G401.6 (cell line): Measurements from ENCODE around the gene TBX21.

Experiments
- FAIRE-seq: peaks from 2 replicates; lab custom pipeline; 2012; peaks lifted over from hg19 to GRCh38; lab: Jason Lieb, UNC

Gene TBX21

DNA sequence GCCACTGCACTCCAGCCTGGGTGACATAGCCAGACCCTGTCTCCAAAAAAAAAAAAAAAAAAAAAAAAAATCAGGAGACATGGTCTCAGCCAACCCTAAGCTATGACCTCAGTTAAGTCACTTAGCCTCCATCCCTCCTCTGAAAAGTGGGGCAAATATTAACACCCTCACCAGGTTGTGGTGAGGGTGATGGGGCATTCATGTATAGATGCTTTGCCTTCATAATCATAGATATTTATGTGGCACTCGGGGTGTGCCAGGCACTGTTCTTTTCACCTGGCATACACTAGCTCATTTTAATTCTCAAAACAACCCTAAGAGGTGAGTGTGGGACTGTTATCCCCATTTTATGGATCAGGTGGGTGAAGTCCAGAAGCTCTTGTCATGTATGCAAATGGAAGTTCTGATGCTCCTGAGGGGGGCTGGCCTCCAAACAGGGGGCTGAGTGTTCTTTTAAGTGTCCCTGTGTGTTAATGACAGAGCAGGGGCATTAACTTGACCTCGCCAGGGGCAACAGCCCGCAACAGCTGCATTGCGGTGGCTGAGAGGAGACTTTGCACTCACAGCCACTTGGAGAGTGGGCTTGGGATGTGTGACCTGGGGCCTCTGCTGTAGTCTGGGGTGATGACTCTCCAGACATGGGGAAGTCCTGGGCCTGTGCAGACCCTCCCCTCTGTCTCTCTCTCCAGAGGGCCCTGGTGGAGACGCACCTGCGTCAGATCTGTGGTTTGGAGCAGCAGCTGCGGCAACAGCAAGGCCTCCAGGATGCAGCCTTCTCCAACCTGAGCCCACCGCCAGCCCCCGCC, 34.9 kb upstream of the TBX21 start:
- FAIRE-seq: no peak

DNA sequence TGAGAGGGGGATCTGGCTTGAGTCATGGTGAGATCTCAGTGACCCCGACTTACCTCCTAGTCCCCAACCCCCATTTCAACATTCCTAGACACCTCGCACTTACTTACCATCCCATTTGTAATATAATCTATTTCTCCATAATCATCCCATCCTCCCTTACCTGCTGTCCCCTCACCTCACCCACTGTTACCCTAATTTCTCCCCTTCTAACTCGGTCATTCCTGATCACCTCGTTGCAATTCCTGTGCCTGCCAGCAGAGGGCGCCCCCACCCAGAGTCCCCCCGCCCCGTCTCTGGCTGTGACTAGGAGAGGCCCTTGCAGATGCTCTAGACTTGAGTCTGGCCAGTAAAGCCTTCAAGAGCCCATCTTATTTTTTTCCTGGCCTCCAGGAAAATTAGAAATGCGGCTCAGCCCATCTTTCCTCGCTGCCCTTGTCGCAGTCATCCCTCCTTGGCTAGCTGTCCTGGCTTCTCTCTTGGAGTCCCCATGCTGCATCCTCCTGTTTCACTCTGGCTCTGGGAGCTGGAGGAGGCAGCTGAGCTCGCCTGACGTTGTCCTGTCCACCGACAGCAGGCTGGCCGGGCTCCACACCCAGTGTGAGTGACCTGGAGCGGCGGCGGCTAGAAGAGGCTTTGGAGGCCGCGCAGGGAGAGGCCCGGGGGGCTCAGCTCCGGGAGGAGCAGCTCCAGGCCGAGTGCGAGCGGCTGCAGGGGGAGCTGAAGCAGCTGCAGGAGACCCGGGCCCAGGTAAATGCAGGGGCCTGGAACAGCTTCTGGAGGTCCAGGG, 34.1 kb upstream of the TBX21 start:
- no peak for FAIRE-seq

DNA sequence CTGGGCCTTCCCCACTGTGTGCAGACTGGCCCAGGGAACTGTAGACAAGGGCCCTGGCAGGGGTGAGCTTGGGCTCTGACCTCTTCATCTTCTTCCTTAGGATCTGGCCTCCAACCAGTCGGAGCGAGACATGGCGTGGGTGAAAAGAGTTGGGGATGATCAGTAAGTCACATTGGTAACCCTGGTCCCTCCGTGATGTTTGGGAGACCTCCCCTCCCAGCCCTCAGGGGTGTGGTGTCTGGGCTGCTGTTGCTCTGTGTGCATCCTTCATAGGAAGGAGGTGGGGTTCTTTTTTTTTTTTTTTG, 33.5 kb upstream of the TBX21 start:
- no peak for FAIRE-seq

DNA sequence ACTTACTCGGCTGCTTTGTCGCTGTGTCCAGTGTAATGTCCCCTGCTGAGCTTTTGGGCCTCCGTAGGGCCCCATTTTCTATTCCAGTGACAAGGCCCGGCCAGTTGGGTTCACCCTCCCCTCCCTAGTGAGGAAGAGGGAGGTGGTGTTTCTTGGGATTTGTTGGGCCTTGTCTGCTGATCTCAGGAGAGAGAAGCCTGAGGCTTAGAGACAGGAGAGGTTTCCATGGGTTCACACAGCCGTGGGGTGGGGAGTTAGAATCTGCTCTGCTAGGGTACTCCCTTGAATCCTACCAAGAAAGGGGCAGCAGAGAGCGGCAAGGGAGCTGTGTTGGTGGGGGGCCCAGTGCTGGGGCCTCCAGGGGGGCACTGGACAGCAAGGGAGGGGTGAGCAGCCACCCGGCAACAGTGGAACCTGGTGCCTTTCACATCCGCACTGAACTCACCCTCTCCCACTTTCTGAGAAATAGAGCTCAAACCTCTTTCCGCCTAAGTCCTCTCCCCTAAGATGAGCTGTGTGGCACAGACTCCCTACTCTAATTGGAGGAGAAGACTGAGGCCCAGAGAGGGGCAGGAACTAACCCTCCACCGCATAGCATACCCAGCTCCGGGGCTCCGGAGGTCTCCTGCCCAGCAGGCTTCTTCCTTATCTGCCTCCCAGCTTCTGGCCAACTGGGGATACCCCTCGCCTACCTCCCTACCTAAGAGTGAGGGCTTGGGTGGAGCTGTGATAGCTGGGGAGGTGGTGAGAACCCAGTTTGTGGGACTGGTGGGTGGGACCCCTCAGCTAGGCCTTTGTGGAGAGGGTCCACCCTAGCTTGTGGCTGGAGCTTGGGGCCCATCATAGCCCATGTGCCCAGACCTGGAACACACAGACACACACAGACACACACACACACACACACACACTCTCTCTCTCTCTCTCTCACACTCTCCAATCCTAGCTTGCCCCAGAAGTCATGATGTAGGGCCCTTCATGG, 32.3 kb upstream of the TBX21 start:
- FAIRE-seq: no peak

DNA sequence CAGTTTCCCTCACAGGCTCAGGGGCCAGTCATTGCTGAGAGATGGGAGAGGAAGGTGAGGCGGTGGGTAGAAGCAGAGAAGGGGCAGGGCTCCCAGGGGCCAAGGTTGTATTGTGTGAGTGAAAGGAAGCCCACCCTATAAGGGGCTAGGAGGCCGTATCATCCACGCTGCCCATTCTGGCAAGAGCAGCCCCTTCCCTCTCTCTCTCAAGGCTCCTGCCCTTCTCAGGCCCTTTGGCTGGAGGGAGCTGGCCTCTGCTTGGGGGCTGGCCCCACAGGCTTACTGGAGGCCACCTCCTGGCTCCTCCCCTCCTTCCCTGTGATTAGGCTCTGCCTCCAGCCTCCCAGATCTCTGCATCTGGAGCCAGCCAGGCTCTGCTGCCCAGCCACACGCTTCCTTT, 31.4 kb upstream of the TBX21 start:
- no peak for FAIRE-seq

DNA sequence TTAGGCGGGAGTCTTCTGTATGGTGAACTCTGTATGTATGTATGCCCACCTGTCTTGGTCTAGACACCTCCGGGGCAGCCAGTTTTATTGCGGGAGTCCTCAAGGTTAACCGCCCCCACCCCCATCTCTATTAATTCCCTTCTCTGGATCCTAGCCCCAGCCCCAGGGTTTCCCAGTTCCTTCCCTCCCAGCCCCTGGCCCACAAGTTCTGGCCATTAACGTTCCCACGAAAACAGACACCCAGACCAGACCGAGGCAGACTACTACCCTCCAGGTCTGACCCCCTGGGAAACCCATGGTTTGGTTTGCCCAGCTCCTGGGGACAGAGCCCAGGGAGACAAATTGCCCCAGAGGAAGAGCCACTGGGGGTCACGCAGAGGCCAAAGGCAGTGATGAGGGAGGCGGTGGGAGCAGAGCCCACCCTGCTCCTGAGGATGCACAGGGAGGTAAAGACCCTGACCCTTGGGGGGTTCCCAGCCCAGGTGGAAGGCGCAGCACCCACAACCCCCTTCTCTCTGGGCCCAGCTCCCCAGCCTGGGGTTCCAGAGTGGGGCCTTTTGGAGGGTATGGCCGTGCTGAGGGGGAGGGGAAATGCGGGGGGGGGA, 30.5 kb upstream of the TBX21 start:
- no peak for FAIRE-seq

DNA sequence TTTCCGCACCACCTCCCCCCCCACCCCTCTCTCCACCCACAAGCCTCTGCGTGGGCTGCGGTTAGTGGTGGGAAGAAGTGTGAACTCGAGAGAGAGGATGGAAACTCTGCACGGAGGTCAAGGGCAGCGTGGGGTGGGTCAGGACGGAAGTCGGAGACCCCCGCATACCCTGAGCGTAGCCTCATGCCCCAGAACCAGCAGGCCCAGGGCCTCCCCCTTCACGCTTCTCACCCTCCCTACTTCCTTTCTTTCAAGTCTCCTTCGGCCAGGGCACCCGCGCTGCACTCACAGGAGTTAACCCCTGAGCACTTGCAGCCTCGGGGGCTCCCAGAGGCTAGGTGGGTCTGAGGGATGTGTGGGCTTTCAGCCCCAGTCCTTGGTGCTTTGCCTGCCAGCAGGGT, 29.8 kb upstream of the TBX21 start:
- no peak for FAIRE-seq

DNA sequence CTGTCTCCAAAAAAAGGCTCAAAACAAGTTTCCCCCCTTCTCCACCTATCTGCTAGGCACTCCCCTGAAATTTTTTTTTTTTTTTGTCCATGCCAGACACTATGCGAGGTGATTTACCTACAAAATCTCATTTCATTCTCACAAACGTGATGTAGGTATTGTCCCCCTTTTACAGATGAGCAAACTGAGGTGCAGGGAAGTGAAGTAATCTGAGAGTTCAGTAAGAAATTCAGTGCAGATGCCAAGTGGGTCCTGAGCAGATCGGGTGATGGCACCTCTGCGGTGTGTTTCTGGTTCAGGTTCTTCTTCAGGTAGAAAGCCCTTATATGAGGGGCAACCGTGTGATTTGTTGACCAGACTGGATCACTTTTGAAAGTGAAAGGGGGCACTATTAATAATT, 29.4 kb upstream of the TBX21 start:
- no peak for FAIRE-seq

DNA sequence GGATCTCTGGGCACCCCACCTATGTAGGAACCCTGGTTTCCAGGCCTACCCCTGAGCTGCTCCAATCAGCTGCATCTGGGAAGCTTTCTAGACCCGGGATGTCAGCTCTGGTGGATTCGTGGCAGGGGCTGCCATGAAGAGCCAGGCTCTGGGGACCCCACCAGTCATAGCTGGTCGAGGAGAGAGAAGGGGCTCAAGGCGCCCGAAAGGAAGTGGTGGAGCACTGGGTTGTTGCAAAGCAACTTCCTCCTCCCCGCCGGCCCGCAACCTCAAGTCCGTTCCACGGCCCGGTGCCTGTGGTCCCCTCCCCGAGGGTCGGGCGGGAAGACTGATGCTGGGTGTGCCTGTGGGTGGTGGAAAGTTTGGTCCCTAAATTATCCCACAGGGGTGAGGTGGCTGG, 28.9 kb upstream of the TBX21 start:
- no peak for FAIRE-seq

DNA sequence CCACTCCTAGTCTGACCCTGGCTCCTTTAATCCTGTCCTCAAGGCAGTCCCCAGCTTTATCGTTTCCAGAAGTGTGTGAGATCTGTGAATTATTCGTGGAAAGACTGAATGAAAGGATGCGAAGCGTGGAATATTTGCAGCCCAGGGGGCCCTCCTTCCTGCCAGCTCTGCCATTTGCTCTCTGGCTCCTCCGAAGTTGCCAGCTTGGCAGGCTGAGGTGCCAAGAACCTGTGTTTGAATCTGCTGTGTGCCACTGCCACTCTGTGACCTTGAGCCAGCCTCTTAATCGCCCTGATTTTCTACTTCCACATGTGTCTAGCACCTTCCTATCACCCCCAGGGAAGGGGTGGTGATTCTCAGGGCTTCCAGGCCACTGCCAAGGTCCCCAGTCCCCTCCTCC, 28.3 kb upstream of the TBX21 start:
- no peak for FAIRE-seq

DNA sequence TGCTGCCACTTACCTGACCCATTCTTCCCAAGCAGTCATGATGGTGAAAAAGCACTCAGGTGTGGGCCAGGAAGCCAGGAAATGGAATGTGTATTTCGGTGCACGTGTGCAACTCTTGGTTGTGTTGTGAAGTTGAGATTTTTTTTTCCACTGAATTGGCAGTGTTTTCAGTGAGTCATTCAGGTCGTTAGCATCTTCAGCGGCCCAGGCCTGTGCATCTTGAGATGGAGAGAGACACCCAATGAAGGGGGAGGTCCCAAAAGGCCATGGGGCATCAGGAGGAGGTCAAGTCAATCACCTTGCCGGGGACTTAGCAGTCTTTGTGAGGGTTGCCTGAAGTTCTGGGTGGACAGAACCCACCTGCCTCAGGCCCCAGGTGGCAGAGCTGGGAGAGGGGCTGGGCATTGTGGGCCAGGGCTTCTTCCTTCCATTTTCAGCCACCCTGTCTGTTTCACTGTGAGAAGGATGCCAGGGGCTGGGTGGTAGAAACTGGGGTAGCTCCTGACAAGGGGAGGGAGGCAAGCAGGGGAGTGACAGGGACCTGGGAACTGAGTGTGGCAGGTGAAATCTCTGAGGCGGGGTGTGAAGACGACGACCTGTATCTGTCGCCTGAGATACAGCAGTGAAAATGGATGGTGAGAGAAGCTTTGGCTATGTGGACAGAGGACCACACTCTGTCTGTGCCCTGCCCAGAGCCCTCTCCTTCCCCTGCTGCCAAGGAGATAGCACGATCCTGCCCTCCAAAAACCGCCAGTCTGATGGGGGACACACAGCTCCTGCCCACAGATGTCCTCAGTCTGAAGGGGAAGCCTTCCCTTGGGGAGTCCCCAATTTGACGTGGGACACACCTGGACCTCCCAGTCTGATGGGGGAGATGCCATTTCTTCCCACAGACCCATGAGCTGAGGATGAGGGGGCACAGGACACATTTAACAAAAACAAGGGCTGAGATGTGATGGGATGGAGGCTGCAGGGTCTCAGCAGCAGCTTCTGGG, 27.2 kb upstream of the TBX21 start:
- no peak for FAIRE-seq

DNA sequence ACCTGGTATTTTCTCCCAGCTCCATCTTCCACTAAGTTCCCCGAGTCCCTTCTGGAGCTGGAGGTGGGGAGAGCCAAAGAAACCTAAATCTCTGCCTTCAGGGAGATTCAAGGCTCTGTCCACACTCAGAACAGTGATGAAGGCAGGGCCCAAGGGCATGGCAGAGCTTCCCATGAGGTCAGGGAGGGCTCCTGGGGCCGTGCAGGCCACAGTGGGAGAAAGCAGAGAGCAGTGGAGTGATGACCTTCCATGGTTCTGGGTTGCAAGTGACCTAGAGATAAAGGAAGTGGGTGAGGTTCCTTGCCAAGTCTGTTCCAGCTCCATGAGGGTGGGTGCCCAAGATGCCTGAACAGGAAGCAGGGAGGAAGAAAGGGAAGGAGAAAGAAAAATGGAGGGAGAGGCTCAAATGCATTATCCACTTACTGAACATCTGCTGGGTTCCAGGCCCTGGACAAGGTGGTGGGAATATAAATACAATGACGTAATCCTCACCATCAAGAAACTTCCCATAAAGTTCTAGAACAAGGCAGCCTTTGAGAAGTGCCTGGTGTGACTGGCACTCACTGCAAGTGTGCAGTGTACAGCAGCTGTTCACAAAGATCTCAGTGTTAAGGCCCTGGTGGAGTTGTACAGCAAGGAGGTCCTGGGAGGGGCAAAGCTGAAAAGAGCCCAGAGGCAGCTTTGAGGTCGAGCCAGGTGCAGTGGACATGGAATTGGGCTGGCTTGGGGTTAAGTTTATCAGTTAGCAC, 25.8 kb upstream of the TBX21 start:
- FAIRE-seq: no peak

DNA sequence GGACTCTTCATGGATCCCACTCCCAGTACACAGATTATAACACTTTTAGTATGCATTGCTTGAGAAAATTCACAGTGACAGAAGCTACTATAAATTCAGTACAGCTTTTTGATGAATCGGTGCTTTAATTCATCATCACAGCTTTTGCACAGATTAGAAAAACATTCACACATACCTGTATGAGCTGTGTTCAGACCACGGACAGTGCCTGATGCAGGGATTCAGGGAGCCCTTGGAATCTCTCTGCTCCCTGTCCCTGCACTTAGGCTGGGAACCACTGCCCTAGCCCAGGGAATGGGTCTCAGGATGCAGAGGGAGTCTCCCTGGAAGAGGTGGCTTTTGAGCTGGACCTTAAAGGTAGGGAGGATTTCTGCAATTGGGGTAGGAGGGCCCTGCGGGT, 25.2 kb upstream of the TBX21 start:
- FAIRE-seq: no peak

DNA sequence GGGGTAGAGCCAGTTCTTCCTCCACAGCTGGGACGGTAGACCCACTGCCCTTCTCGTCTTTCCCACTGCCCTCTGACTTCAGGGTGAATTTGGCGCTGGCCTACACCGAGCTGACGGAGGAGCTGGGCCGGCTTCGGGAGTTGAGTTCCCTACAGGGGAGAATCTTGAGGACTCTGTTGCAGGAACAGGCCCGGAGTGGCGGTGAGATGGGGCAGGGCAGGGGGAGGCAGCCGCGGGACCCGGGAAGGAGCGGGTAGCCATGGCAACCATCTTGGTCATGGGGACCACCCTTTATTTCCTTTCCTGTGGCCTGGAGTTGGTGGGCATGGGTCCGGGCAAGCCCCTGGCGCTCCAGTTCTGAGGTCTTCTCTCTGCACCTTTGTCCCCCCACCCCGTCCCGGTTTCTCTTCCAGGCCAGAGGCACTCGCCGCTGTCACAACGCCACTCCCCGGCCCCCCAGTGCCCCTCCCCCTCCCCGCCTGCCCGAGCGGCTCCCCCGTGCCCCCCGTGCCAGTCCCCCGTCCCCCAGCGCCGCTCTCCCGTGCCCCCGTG, 24.6 kb upstream of the TBX21 start:
- no peak for FAIRE-seq

DNA sequence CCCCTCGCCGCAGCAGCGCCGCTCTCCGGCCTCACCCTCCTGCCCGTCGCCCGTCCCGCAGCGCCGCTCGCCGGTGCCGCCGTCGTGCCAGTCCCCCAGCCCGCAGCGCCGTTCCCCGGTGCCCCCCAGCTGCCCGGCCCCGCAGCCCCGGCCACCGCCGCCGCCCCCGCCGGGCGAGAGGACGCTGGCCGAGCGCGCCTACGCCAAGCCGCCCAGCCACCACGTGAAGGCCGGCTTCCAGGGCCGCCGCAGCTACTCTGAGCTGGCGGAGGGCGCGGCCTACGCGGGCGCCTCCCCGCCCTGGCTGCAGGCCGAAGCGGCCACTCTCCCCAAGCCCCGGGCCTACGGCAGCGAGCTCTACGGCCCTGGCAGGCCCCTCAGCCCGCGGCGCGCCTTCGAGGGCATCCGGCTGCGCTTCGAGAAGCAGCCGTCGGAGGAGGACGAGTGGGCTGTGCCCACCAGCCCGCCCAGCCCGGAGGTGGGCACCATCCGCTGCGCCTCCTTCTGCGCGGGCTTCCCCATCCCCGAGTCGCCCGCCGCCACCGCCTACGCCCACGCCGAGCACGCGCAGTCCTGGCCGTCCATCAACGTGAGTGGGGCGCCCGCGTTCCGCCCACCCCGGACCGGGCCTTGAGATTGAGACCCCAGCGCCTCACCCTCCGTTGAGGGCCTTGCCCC, 24.0 kb upstream of the TBX21 start:
- no peak for FAIRE-seq

DNA sequence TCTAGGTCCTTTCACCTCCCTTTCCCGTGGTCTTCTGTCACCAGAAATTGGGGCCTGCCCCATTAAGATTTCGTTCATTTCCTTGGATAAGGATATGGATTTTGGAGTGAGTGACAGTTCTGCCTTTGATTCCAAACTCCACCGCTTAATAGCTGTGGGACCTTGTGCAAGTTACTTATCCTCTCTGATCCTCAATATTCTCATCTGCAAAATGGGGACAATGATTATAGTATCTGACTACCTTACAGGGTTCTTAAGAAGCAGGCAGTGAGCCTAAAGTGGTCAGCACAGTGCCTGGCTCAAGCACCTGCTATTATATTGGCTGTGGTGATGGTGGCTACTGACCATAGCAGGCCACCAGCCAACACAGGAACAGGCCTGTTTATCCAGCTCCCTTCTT, 23.4 kb upstream of the TBX21 start:
- no peak for FAIRE-seq

DNA sequence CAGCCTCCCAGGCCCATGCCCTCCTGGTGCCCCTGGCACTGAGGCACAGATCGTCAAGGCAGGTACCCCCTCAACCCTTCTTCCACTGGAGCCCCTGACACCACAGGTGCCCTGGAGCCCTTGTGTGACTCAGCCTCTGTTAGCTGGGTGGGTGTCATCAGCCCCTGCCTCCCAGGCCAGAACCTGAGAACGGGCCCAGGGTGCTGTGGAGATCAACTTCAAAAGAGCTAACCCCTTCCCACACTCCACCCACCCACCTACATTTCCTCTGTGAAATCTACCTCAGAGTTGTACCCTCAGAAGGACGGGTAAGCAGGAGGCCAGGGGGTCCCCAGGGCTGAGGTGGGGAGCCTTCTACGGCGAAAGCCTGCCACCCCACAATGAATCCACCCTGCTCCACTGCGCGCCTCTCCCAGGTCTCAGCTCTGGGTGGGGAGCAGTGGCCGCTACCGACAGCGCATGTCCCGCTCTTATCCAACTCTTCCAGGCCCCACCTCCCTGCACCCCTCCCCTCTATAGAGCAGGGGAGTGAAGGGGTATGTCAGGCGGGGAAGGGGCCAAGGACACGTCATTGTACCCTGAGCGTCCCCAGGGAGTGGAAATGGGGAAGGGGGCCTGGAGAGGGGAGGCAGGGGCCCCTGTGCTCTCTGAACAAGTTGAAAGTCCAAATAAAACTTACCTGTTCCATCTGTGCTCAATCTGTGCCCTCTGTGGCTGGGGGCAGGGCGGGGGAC, 21.5 kb upstream of the TBX21 start:
- no peak for FAIRE-seq

DNA sequence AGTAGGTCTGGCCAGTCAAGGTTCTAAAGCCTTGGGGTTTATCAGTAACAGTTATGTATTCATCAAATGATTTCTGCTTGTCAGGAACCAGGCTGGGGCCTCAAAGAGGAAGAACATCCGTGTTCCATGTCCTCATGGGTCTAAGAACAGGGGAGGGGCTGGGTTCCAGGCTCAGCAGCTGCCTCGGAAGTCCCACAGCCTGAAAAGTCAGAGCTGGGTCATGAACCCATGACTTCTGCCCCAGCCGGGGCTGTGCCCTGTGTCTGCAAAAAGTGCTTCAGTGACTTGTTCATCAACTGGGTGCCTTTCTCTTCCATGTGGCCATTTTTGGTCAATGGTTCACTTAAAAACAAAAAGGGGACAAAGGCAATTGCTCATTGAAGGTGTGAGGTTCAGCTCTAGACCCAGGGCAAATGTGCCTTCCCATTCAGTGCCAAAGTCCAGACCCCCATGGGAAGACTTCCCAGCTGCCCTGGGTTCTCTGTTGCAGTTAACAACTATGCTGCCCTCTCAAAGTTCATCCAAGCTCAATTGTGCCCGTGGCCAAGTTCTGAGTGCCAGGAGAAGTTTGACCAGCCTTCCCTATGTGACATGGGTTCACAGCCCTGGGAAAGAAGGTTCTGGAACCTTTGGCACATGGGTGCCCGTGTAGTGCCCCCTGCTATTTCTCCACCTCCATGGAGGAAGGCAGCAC, 20.6 kb upstream of the TBX21 start:
- no peak for FAIRE-seq
